Activated CD4-positive, alpha-beta T cell treated with anti-CD3 and anti-CD28 coated beads for 36 hours (primary cell): Measurements from ENCODE around the gene MLX. TPM values are rescaled to one million over a fixed set of nuclear protein-coding genes. Genes with fewer than 3 reads are reported as not detected.
"Not testable (repeated sequence)": the region's sequence is repeated elsewhere in the genome, so short reads cannot be mapped to it uniquely, and the experiment has no call there.

Experiments used
- ATAC-seq: fragments of 200-7000 bp; cut with Tn5 transposase; one replicate; pipeline ENCODE4 v1.10.0; 2021; ENCODE audit warnings: mild to moderate bottlenecking, moderate library complexity
- CTCF ChIA-PET: fragments of 350-600 bp; sonication (Branson Sonifier 250); formaldehyde crosslinking; loops from one replicate; lab custom pipeline; 2021; ENCODE audit warnings: antibody characterized with exemption; lab: Charles Lee
- POLR2A ChIA-PET: fragments of 350-600 bp; sonication (Branson Sonifier 250); formaldehyde crosslinking; loops from one replicate; lab custom pipeline; 2021; ENCODE audit warnings: antibody characterized with exemption, inconsistent platforms; lab: Charles Lee
- DNase-seq: peaks from one replicate; pipeline ENCODE4 v3.0.0-alpha.2; 2020
- H3K27ac Mint-ChIP-seq: one replicate; pipeline ENCODE4 v1.8.0; 2021; ENCODE audit warnings: mixed read lengths
- H3K27me3 Mint-ChIP-seq: one replicate; pipeline ENCODE4 v1.8.0; 2021; ENCODE audit warnings: mixed read lengths
- H3K36me3 Mint-ChIP-seq: one replicate; pipeline ENCODE4 v1.8.0; 2021; ENCODE audit warnings: low read depth, mixed read lengths
- H3K4me1 Mint-ChIP-seq: one replicate; pipeline ENCODE4 v1.8.0; 2021; ENCODE audit warnings: mixed read lengths
- H3K4me3 Mint-ChIP-seq: one replicate; pipeline ENCODE4 v1.8.0; 2021; ENCODE audit warnings: mild to moderate bottlenecking, moderate library complexity, mixed read lengths
- H3K9me3 Mint-ChIP-seq: one replicate; pipeline ENCODE4 v1.8.0; 2021; ENCODE audit warnings: low read depth, mixed read lengths
- intact Hi-C, 2 experiments: fragments of 100-400 bp; cut with DNase I in 1 of 2; cut with micrococcal nuclease in 1 of 2; formaldehyde crosslinking; loops; one replicate each; pipeline versions ENCODE4 v1.14.2 to v1.15.1; 2022 to 2024; cut with DNase I, micrococcal nuclease
- total RNA-seq, 2 experiments: library from RNA; stranded (reverse); gene quantifications; one replicate each; pipeline ENCODE4 v1.2.3, GENCODE V29; 2021

Gene MLX
- total RNA-seq, 2 experiments from 2014 or later, result 38.7 to 40.7 TPM

- intact Hi-C loops, result no loop called here
- ATAC-seq (peak; percentile 1), DNase-seq (no peak)
- no peaks in the 10 kb centered on the region for H3K27me3 Mint-ChIP-seq
- ChIA-PET POLR2A (interaction anchor here (0.6 kb wide), 1 partner anchor 568 kb away, joined by 4 read pairs; no protein-coding TSS in a partner anchor), CTCF (interaction anchor here (0.5 to 2.0 kb wide), 5 partner anchors 13 to 301 kb away, joined by 3 to 8 read pairs (median 3); partner anchors contain the start of gene NAGLU)
- H3K4me3 Mint-ChIP-seq, result peak overlapping the region; percentile 85
- no peaks in the 10 kb centered on the region for H3K9me3 Mint-ChIP-seq
- H3K36me3 Mint-ChIP-seq, result no peaks in the 10 kb centered on the region
- H3K4me1 Mint-ChIP-seq, result peaks cover 22% of the 10 kb centered on the region
- peak overlapping the region; percentile 92 for H3K27ac Mint-ChIP-seq
These were observed 11.7 kb upstream of the MLX start for GRCh38 chr17:42555122-42555622.

- peak; percentile 30 for ATAC-seq
- H3K36me3 Mint-ChIP-seq, POLR2A ChIA-PET, H3K27me3 Mint-ChIP-seq, H3K4me3 Mint-ChIP-seq, H3K9me3 Mint-ChIP-seq, CTCF ChIA-PET, H3K27ac Mint-ChIP-seq, DNase-seq, intact Hi-C loops: not testable (repeated sequence)
- peaks cover 23% of the 10 kb centered on the region for H3K4me1 Mint-ChIP-seq
These were observed 10.8 kb upstream of the MLX start for GRCh38 chr17:42555961-42556617.

- ATAC-seq (no peak), DNase-seq (no peak)
- CTCF ChIA-PET, result interaction anchor here (0.8 kb wide), 1 partner anchor 10 kb away, joined by 3 read pairs; no protein-coding TSS in a partner anchor
- Mint-ChIP-seq H3K36me3 (peaks cover 11% of the 10 kb centered on the region), H3K4me3 (no peak overlapping the region), H3K27ac (no peak overlapping the region), H3K27me3 (no peaks in the 10 kb centered on the region), H3K9me3 (no peaks in the 10 kb centered on the region), H3K4me1 (peaks cover 39% of the 10 kb centered on the region)
- intact Hi-C loops, result no loop called here
- POLR2A ChIA-PET, result no interaction called here
These were observed 7.8 kb upstream of the MLX start for GRCh38 chr17:42559075-42559474.

- POLR2A ChIA-PET, result interaction anchor here (0.6 kb wide), 1 partner anchor 375 kb away, joined by 3 read pairs; the partner anchor contains the start of gene HCRT
- peak overlapping the region; percentile 11 for H3K27ac Mint-ChIP-seq
- no peaks in the 10 kb centered on the region for H3K27me3 Mint-ChIP-seq
- ATAC-seq, result no peak
- H3K4me1 Mint-ChIP-seq, result peaks cover 35% of the 10 kb centered on the region
- CTCF ChIA-PET, result no interaction called here
- H3K9me3 Mint-ChIP-seq, result no peaks in the 10 kb centered on the region
- H3K36me3 Mint-ChIP-seq, result peaks cover 11% of the 10 kb centered on the region
- DNase-seq, result no peak
- intact Hi-C loops, result loop anchor here in 1 of 2 experiments (10.0 kb wide), 1 partner anchor 615 kb away; the partner anchor contains the start of gene NBR1
- peak overlapping the region; percentile 48 for H3K4me3 Mint-ChIP-seq
These were observed 6.7 kb upstream of the MLX start for GRCh38 chr17:42560246-42560645.

GRCh38 chr17:42561897-42562387 is 5.0 kb upstream of the MLX start, which contains the start of gene COASY:
TSS of gene COASY (plus strand) at chr17:42562148. CDS start at chr17:42562623, 475 bp downstream.
- Mint-ChIP-seq H3K27me3 (no peaks in the 10 kb centered on the region), H3K36me3 (peaks cover 16% of the 10 kb centered on the region), H3K4me3 (peak within 1 kb of the TSS; percentile 94), H3K9me3 (no peaks in the 10 kb centered on the region), H3K4me1 (peaks cover 32% of the 10 kb centered on the region), H3K27ac (peak within 1 kb of the TSS; percentile 99)
- ChIA-PET POLR2A (no interaction called here), CTCF (interaction anchor here (0.7 kb wide), 1 partner anchor 284 kb away, joined by 3 read pairs; no protein-coding TSS in a partner anchor)
- intact Hi-C loops, result loop anchor here (1.0 to 10.0 kb wide), 7 partner anchors 15 to 613 kb away; partner anchors contain the start of genes PSMC3IP (in 2 of the 2), AARSD1 (in 1 of the 2), NAGLU (in 1 of the 2) and NBR1 (in 1 of the 2)
- ATAC-seq (peak; percentile 79), DNase-seq (peak; percentile 96)

GRCh38 chr17:42562388-42563142 is 4.3 kb upstream of the MLX start:
- H3K27me3 Mint-ChIP-seq, result no peaks in the 10 kb centered on the region
- H3K9me3 Mint-ChIP-seq, result no peaks in the 10 kb centered on the region
- ChIA-PET CTCF (interaction anchor here (0.7 to 2.3 kb wide), 6 partner anchors 15 to 477 kb away, joined by 3 to 8 read pairs (median 3); partner anchors contain the start of genes BECN1, PSMC3IP and TUBG1), POLR2A (interaction anchor here (0.6 kb wide), 1 partner anchor 14 kb away, joined by 3 read pairs; no protein-coding TSS in a partner anchor)
- peaks cover 31% of the 10 kb centered on the region for H3K4me1 Mint-ChIP-seq
- intact Hi-C loops, result loop anchor here (1.0 to 10.0 kb wide), 7 partner anchors 14 to 612 kb away; partner anchors contain the start of genes PSMC3IP (in 2 of the 2), AARSD1 (in 1 of the 2), NAGLU (in 1 of the 2) and NBR1 (in 1 of the 2)
- DNase-seq, result peak; percentile 52
- H3K27ac Mint-ChIP-seq, result peak overlapping the region; percentile 99
- ATAC-seq, result peak; percentile 14
- peaks cover 20% of the 10 kb centered on the region for H3K36me3 Mint-ChIP-seq
- H3K4me3 Mint-ChIP-seq, result peak overlapping the region; percentile 94

- intact Hi-C loops, result loop anchor here (2.0 to 10.0 kb wide), 2 partner anchors 14 to 612 kb away; partner anchors contain the start of genes NBR1 (in 1 of the 2) and PSMC3IP (in 1 of the 2)
- ChIA-PET POLR2A (interaction anchor here (0.6 kb wide), 3 partner anchors 15 to 491 kb away, joined by 3 to 15 read pairs (median 4); no protein-coding TSS in a partner anchor), CTCF (interaction anchor here (0.7 to 2.3 kb wide), 6 partner anchors 15 to 1285 kb away, joined by 3 to 8 read pairs (median 3); partner anchors contain the start of genes BECN1, PSMC3IP and TUBG1)
- peak overlapping the region; percentile 99 for H3K27ac Mint-ChIP-seq
- H3K36me3 Mint-ChIP-seq, result peaks cover 24% of the 10 kb centered on the region
- H3K4me1 Mint-ChIP-seq, result peaks cover 35% of the 10 kb centered on the region
- no peak for ATAC-seq
- H3K27me3 Mint-ChIP-seq, result no peaks in the 10 kb centered on the region
- no peak for DNase-seq
- H3K4me3 Mint-ChIP-seq, result peak overlapping the region; percentile 94
- H3K9me3 Mint-ChIP-seq, result no peaks in the 10 kb centered on the region
These were observed 3.8 kb upstream of the MLX start for GRCh38 chr17:42563143-42563509.

- H3K27me3 Mint-ChIP-seq, result no peaks in the 10 kb centered on the region
- ATAC-seq (no peak), DNase-seq (no peak)
- POLR2A ChIA-PET, result interaction anchor here (0.6 kb wide), 2 partner anchors 167 to 491 kb away, joined by 4 to 15 read pairs; no protein-coding TSS in a partner anchor
- H3K9me3 Mint-ChIP-seq, result no peaks in the 10 kb centered on the region
- peaks cover 37% of the 10 kb centered on the region for H3K4me1 Mint-ChIP-seq
- intact Hi-C loops, result loop anchor here (2.0 to 10.0 kb wide), 2 partner anchors 13 to 611 kb away; partner anchors contain the start of genes NBR1 (in 1 of the 2) and PSMC3IP (in 1 of the 2)
- CTCF ChIA-PET, result interaction anchor here (0.7 to 2.3 kb wide), 5 partner anchors 14 to 1285 kb away, joined by 3 to 8 read pairs (median 3); partner anchors contain the start of genes BECN1, PSMC3IP and TUBG1
- peak overlapping the region; percentile 94 for H3K4me3 Mint-ChIP-seq
- peak overlapping the region; percentile 99 for H3K27ac Mint-ChIP-seq
- peaks cover 24% of the 10 kb centered on the region for H3K36me3 Mint-ChIP-seq
These were observed 3.4 kb upstream of the MLX start for GRCh38 chr17:42563543-42563942.

- intact Hi-C loops, result loop anchor here (2.0 to 10.0 kb wide), 2 partner anchors 13 to 611 kb away; partner anchors contain the start of genes NBR1 (in 1 of the 2) and PSMC3IP (in 1 of the 2)
- H3K27ac Mint-ChIP-seq, result peak overlapping the region; percentile 48
- POLR2A ChIA-PET, result interaction anchor here (0.6 kb wide), 1 partner anchor 167 kb away, joined by 15 read pairs; no protein-coding TSS in a partner anchor
These were observed 3.0 kb upstream of the MLX start for GRCh38 chr17:42563950-42564349.

More at GRCh38 chr17:42563950-42564349, 3.0 kb upstream of the MLX start:
- H3K4me3 Mint-ChIP-seq, result peak overlapping the region; percentile 94
- H3K4me1 Mint-ChIP-seq, result peaks cover 39% of the 10 kb centered on the region
- ATAC-seq, result no peak
- no peaks in the 10 kb centered on the region for H3K27me3 Mint-ChIP-seq
- H3K36me3 Mint-ChIP-seq, result peaks cover 28% of the 10 kb centered on the region
- CTCF ChIA-PET, result interaction anchor here (0.7 to 2.3 kb wide), 2 partner anchors 14 to 1285 kb away, joined by 3 to 8 read pairs; partner anchors contain the start of gene PSMC3IP
- no peaks in the 10 kb centered on the region for H3K9me3 Mint-ChIP-seq
- DNase-seq, result no peak
